Heart left ventricle (tissue), 13 donors: ENCODE results near the gene MYOF.

Experiments used
- POLR2A ChIP-seq, 2 donors: fragments of 450-650 bp; IDR thresholded peaks; one replicate each; pipeline ENCODE4 v1.6.1; 2017; ENCODE audit warnings: antibody characterized with exemption in 2 of 2, mild to moderate bottlenecking in 2 of 2, moderate library complexity in 2 of 2
- TF ChIP-seq, protein P1 (sequence below), 12 donors: fragments of 200-600 bp; sonication (generic) in 4 of 12; IDR thresholded peaks; one replicate each; pipeline versions ENCODE4 v1.5.0 to v1.8.0; 2018 to 2022; ENCODE audit warnings: antibody characterized with exemption in 12 of 12, mild to moderate bottlenecking in 5 of 12
- donor health status: ischemic (EF 13 %, LVEDD 7.1; RV severe dilation, severe dysfunction).
- donor health status: DM: no; HTN: yes; CAD: no.
- donor health status: DM: no; HTN: no; CAD: no.
- donor health status: ischemic (EF 25% LVEDD 6.9; RV normal size, moderate dysfunction).
- donor health status: ischemic (EF 25% LVEDD 5.7; RV mildly dilated, moderate dysfunction).
- donor health status: ischemic (EF 35%, LVEDD 5.7; RV mildly dilated, moderate dysfunction).
- donor health status: nonischemic (EF 11% LVEDD 7.7; RV severe dilation, severe dysfunction).
- donor health status: DM: yes; HTN: yes; CAD: no.
- donor health status: PGD.
- donor health status: ischemic (EF 29% LVEDD 5.4; RV normal size, mild dysfunction).
- donor health status: nonischemic (EF 23%, LVEDD 6.1; RV moderate dilation, normal function).

DNA sequence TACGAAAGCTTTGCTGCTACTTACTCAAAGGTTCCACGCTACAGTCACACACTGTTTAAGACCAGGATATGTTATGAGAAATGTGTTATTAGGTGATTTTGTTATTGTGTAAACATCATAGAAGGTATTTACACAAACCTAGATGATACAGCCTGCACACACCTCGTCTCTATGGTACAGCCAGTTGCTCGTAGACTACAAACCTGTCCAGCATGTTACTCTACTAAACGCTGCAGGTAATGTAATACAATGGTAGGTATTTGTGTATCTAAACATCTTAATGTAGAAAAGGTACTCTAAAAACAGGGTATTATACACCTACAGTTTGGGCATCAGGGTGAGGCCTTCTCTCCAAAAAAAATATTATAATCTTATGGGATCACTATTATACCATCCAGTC, 181.2 kb downstream of the MYOF start:
- TF ChIP-seq POLR2A (IDR thresholded peaks at IDR 0.05), result no peak
- TF ChIP-seq, protein P1, sequence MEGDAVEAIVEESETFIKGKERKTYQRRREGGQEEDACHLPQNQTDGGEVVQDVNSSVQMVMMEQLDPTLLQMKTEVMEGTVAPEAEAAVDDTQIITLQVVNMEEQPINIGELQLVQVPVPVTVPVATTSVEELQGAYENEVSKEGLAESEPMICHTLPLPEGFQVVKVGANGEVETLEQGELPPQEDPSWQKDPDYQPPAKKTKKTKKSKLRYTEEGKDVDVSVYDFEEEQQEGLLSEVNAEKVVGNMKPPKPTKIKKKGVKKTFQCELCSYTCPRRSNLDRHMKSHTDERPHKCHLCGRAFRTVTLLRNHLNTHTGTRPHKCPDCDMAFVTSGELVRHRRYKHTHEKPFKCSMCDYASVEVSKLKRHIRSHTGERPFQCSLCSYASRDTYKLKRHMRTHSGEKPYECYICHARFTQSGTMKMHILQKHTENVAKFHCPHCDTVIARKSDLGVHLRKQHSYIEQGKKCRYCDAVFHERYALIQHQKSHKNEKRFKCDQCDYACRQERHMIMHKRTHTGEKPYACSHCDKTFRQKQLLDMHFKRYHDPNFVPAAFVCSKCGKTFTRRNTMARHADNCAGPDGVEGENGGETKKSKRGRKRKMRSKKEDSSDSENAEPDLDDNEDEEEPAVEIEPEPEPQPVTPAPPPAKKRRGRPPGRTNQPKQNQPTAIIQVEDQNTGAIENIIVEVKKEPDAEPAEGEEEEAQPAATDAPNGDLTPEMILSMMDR (IDR thresholded peaks at IDR 0.05), result no peak
